Progenitor cell of endocrine pancreas (in vitro differentiated cells): ENCODE measurements around the gene APLP1. TPM values are rescaled to one million over a fixed set of nuclear protein-coding genes. Genes with fewer than 3 reads are reported as not detected.

Source experiments
- DNase-seq: peaks from one replicate; pipeline ENCODE4 v3.0.0; 2021; ENCODE audit warnings: low spot score; ENCODE audit not compliant: unreplicated experiment
- H3K27ac Mint-ChIP-seq: 2 replicates; pipeline ENCODE4 v1.8.0; 2021; ENCODE audit warnings: mild to moderate bottlenecking, moderate library complexity, mixed read lengths
- H3K27me3 Mint-ChIP-seq: 2 replicates; pipeline ENCODE4 v1.8.0; 2021; ENCODE audit warnings: mixed read lengths
- H3K36me3 Mint-ChIP-seq: 2 replicates; pipeline ENCODE4 v1.8.0; 2022; ENCODE audit warnings: mixed read lengths; ENCODE audit not compliant: insufficient read depth
- H3K4me1 Mint-ChIP-seq: 2 replicates; pipeline ENCODE4 v1.8.0; 2021; ENCODE audit warnings: low read depth, mixed read lengths
- H3K4me3 Mint-ChIP-seq: 2 replicates; pipeline ENCODE4 v1.8.0; 2021; ENCODE audit warnings: low read depth, mild to moderate bottlenecking, moderate library complexity, mixed read lengths
- H3K9me3 Mint-ChIP-seq: 2 replicates; pipeline ENCODE4 v1.8.0; 2021; ENCODE audit warnings: low read depth, mixed read lengths
- total RNA-seq: library from RNA; stranded (reverse); gene quantifications from 2 replicates; pipeline ENCODE4 v1.2.1, GENCODE V29; 2021
- TF ChIP-seq, protein P1 (sequence below): fragments of 200-600 bp; sonication (generic); IDR thresholded peaks from one replicate; pipeline ENCODE4 v1.5.0; 2021; ENCODE audit warnings: antibody characterized with exemption, mild to moderate bottlenecking; ENCODE audit not compliant: unreplicated experiment

Gene APLP1
- total RNA-seq, 1 donor from 2014 or later, result 135 TPM

DNA sequence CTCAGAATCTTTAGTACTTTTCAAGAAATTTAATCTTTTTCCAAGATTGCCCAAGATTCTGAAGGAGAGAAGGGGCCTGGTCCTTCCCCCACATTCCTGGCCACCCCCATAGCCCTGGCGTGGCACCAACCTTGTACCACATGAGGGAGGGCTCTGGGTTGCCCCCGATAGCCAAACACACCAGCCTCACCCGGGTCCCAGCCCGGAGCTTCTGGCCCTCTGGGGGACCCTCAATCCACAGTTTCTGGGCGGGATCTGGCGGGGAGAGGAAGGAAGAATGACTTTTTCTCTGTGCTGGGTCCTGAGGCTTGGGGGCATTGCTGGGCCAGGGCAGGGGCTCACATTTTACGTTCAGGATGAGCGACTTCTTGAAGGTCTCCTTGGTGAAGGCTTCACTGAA lies 20.5 kb upstream of the APLP1 start:
- Mint-ChIP-seq H3K4me3 (no peak overlapping the region), H3K27me3 (peaks cover 51% of the 10 kb centered on the region), H3K36me3 (no peaks in the 10 kb centered on the region), H3K27ac (no peak overlapping the region), H3K9me3 (no peaks in the 10 kb centered on the region), H3K4me1 (peaks cover 29% of the 10 kb centered on the region)
- TF ChIP-seq, protein P1, sequence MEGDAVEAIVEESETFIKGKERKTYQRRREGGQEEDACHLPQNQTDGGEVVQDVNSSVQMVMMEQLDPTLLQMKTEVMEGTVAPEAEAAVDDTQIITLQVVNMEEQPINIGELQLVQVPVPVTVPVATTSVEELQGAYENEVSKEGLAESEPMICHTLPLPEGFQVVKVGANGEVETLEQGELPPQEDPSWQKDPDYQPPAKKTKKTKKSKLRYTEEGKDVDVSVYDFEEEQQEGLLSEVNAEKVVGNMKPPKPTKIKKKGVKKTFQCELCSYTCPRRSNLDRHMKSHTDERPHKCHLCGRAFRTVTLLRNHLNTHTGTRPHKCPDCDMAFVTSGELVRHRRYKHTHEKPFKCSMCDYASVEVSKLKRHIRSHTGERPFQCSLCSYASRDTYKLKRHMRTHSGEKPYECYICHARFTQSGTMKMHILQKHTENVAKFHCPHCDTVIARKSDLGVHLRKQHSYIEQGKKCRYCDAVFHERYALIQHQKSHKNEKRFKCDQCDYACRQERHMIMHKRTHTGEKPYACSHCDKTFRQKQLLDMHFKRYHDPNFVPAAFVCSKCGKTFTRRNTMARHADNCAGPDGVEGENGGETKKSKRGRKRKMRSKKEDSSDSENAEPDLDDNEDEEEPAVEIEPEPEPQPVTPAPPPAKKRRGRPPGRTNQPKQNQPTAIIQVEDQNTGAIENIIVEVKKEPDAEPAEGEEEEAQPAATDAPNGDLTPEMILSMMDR, result no peak
- no peak for DNase-seq

DNA sequence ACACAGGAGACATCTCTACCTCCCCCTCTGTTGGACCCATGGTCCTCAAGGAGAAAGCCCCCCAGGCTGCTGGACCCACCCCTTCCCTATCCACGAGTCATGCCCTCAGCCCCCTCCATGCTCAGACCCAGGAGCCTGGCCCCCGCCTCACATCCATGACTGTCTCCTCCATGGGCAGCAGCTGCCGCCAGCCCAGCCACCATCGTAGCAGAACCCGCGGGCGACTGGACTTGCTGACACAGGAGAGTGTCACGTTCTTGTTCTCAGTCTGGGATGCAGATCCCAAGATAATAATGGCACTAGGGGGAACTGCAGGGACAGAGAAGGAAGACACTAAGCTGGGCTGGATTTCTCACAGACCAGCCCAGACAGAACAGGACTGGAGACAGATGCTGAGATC lies 19.9 kb upstream of the APLP1 start:
- no peaks in the 10 kb centered on the region for H3K9me3 Mint-ChIP-seq
- H3K27me3 Mint-ChIP-seq, result peaks cover 45% of the 10 kb centered on the region
- no peaks in the 10 kb centered on the region for H3K36me3 Mint-ChIP-seq
- H3K4me1 Mint-ChIP-seq, result peaks cover 32% of the 10 kb centered on the region
- TF ChIP-seq, protein P1, result no peak
- H3K4me3 Mint-ChIP-seq, result no peak overlapping the region
- DNase-seq, result no peak
- no peak overlapping the region for H3K27ac Mint-ChIP-seq

DNA sequence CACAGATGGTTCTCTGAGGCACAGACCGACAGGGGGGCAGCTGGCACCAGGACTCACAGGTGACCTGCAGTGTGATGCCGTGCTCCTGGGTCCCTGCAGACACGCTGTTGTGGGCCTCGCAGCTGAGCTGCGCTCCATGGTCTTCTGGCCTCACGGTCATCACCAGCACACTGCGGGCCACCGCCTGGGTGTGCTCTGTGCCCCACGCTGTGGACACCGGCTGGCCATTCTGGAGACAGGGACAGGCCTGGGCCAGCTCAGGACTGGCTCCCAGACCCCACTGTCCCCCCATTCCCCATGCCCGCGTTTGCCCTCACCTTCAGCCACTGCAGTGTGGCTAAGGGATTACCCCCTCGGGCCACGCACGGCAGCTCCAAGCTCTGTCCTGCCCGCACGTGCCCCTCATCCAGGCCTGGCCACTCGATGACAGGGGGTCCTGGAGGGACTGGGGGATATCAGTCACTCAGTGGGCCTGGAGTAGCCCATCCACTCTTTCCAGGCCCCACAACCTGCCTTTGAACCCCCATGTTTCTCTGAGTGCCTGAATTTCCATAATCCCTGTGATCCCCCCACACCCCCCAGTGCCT lies 19.4 kb upstream of the APLP1 start:
- Mint-ChIP-seq H3K27me3 (peaks cover 40% of the 10 kb centered on the region), H3K36me3 (no peaks in the 10 kb centered on the region), H3K4me3 (no peak overlapping the region), H3K4me1 (peaks cover 32% of the 10 kb centered on the region), H3K9me3 (no peaks in the 10 kb centered on the region), H3K27ac (no peak overlapping the region)
- DNase-seq, result no peak
- TF ChIP-seq, protein P1, result no peak

DNA sequence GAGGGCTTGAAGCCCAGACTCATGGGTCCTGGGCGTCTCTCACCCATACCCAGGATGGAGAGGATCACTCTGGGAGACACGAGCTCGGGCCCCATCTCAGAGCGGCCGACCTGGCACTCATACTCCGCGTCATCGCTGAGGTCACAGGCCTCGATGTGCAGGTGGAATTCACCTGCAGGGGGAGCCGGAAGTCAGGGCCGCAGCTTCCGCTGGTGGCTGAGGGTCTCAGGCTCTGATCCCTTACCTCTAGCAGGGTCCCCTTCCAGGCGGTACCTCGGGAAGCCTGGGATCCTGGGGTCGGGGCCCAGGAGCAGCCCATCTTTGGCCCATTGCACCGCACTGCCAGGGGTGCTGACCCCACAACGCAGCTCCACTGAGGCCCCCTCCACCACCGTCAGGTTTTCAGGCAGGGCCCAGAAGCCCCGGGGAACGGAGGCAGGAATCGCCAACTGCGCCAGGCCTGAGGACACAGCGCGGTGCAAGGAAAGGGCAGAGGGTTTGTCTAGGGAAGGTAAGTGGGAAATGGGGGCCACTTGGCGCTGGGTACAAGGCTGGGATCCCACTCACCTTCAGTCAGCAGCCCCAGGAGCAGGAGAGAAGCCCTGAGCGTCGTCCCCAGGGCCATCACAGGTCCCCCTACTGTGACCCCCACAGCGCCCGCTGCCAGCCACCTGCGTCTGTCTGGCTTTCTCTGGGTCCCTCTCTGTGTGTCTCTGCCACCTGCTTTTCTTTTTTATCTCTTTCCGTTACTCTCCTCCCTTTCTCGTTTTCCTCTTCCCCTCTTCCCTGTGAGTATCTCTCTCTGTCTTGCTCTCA lies 17.0 kb upstream of the APLP1 start:
- Mint-ChIP-seq H3K4me3 (peak overlapping the region; percentile 33), H3K36me3 (no peaks in the 10 kb centered on the region)

DNA sequence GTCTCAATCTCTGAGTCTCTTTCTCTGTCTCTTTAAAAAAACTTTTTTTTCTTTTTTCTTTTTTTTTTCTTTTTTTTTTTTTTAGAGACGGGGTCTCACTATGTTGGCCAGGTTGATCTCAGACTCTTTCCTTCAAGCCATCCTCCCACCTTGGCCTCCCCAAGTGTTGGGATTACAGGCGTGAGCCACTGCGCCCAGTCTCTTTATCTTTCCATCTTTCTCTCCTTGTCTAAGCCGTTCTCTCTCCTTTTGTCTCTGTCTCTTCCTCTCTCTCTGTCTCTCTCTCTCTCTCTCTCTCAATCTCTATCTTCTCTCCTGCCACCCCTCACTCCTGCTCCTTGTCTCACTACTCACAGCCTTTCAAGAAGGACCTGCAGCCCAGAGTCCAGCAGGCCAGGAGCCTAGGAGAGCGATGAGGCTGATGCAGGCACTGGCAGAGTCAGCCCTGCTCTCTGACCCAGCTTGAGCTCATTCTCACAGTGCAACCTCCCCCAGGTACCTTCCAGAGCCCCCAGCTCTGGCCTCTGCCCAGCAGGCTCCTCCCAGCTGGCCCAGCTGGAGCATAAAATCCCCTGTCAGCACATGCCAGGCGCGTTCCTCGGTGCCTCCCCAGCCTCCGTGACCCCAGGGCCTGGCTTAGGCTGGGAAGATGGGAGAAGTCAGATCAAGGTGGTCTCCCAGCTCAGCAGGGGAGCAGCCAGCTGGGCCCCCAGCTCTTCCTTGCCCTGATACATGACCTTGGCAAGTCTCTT lies 16.2 kb upstream of the APLP1 start, which contains the start of gene NPHS1:
NPHS1 (minus strand) TSS at position 476 of the 752 bp plus-strand sequence. CDS start 667 bp downstream, outside the sequence.
- H3K27me3 Mint-ChIP-seq, result peaks cover 20% of the 10 kb centered on the region
- H3K9me3 Mint-ChIP-seq, result no peaks in the 10 kb centered on the region
- DNase-seq, result no peak
- peaks cover 29% of the 10 kb centered on the region for H3K4me1 Mint-ChIP-seq
- TF ChIP-seq, protein P1, result no peak
- H3K4me3 Mint-ChIP-seq, result peak within 1 kb of the TSS; percentile 19
- H3K27ac Mint-ChIP-seq, result no peak within 1 kb of the TSS
- no peaks in the 10 kb centered on the region for H3K36me3 Mint-ChIP-seq

More for the DNA sequence above, 17.0 kb upstream of the APLP1 start:
- Mint-ChIP-seq H3K4me1 (peaks cover 32% of the 10 kb centered on the region), H3K27ac (peak overlapping the region; percentile 47), H3K27me3 (peaks cover 24% of the 10 kb centered on the region), H3K9me3 (no peaks in the 10 kb centered on the region)
- DNase-seq, result no peak
- TF ChIP-seq, protein P1, result peak; percentile 62
